HepG2 (cell line): Measurements from ENCODE around the gene SAMD14. TPM values are rescaled to one million over a fixed set of nuclear protein-coding genes. Genes with fewer than 3 reads are reported as not detected.

Experiments used
- ATAC-seq: fragments of 200-7000 bp; cut with Tn5 transposase; 3 replicates; pipeline ENCODE4 v1.9.1; 2020; ENCODE audit warnings: mild to moderate bottlenecking, moderate library complexity
- BruUV-seq: library from RNA; stranded (reverse); fragments of 400-500 nt; replicated peaks from 2 replicates; lab custom pipeline; 2021; lab: Mats Ljungman, UMichigan
- CTCF ChIA-PET: fragments of 300-600 bp; formaldehyde crosslinking; extraction: SDS; loops from one replicate; lab custom pipeline; 2021; ENCODE audit warnings: low total read pairs, inconsistent platforms, low intra/inter-chr PET ratio; lab: Yijun Ruan, JAX
- POLR2A ChIA-PET: fragments of 350-600 bp; sonication (Branson Sonifier 250); formaldehyde crosslinking; loops from one replicate; lab custom pipeline; 2020; ENCODE audit warnings: antibody characterized with exemption, inconsistent platforms; lab: Yijun Ruan, JAX
- DNase-seq: peaks from one replicate; pipeline ENCODE4 v3.0.0-alpha.2; 2015; ENCODE audit warnings: low spot score
- FAIRE-seq: peaks from 3 replicates; lab custom pipeline; 2011; peaks lifted over from hg19 to GRCh38; lab: Jason Lieb, UNC
- H2AFZ ChIP-seq: one replicate; pipeline ENCODE4 v1.6.1; 2011; ENCODE audit warnings: low read length, inconsistent platforms
- H3K27ac ChIP-seq: fragments of 300-600 bp; 3 replicates; pipeline ENCODE4 v1.8.0; 2011; ENCODE audit warnings: mixed run types, mild to moderate bottlenecking, mixed read lengths, low read length, inconsistent platforms; ENCODE audit not compliant: insufficient read depth; ENCODE audit errors: extremely low read length
- H3K27me3 ChIP-seq, 2 experiments: fragments of 200-600 bp in 1 of 2; 2 replicates in 1 of 2; 3 replicates in 1 of 2; pipeline versions ENCODE4 v1.6.0 to v1.8.0; 2011; ENCODE audit warnings: low read length in 2 of 2, mild to moderate bottlenecking in 2 of 2, moderate library complexity in 2 of 2, inconsistent platforms in 1 of 2; ENCODE audit not compliant: insufficient read depth in 2 of 2, control insufficient read depth in 1 of 2
- H3K36me3 ChIP-seq, 2 experiments: fragments of 200-600 bp in 1 of 2; replicated peaks in 1 of 2; 2 replicates in 1 of 2; 3 replicates in 1 of 2; pipeline versions ENCODE4 v1.5.1 to v1.8.0; 2011; ENCODE audit warnings: low read length in 2 of 2, inconsistent platforms in 1 of 2; ENCODE audit not compliant: insufficient read depth in 2 of 2, control insufficient read depth in 1 of 2
- H3K4me1 ChIP-seq: 2 replicates; pipeline ENCODE4 v1.5.1; 2012; ENCODE audit warnings: low read length, inconsistent platforms; ENCODE audit not compliant: insufficient read depth
- H3K4me2 ChIP-seq: 2 replicates; pipeline ENCODE4 v1.6.0; 2011; ENCODE audit warnings: low read depth, low read length, inconsistent platforms
- H3K4me3 ChIP-seq, 3 experiments: fragments of 200-600 bp in 1 of 3; sonication (generic), shearing (Covaris generic) in 1 of 3; replicated peaks in 1 of 3; 2 replicates each; pipeline ENCODE4 v1.5.1; 2011 to 2016; ENCODE audit warnings: low read length in 3 of 3, inconsistent platforms in 2 of 3, low read depth in 2 of 3, mild to moderate bottlenecking in 2 of 3, control low read depth in 1 of 3, mixed read lengths in 1 of 3; ENCODE audit not compliant: insufficient read depth in 1 of 3
- H3K79me2 ChIP-seq: one replicate; pipeline ENCODE4 v1.6.1; 2011; ENCODE audit warnings: low read length, inconsistent platforms; ENCODE audit not compliant: insufficient read depth
- H3K9ac ChIP-seq: 2 replicates; pipeline ENCODE4 v1.6.0; 2011; ENCODE audit warnings: mild to moderate bottlenecking, low read depth, low read length, inconsistent platforms; ENCODE audit not compliant: insufficient read depth
- H3K9me3 ChIP-seq: 2 replicates; pipeline ENCODE4 v1.5.1; 2012; ENCODE audit warnings: mild to moderate bottlenecking, low read length
- H4K20me1 ChIP-seq: 2 replicates; pipeline ENCODE4 v1.6.0; 2011; ENCODE audit warnings: inconsistent platforms, mild to moderate bottlenecking, low read length, moderate library complexity; ENCODE audit not compliant: insufficient read depth
- ETV6 ChIP-seq: sonication (generic); formaldehyde crosslinking; conservative IDR thresholded peaks from 2 replicates; pipeline ENCODE4 v1.4.0; 2020; ENCODE audit warnings: missing genetic modification reagents
- HCFC1 ChIP-seq: fragments of 150-350 bp; IDR thresholded peaks from 2 replicates; pipeline ENCODE4 v1.6.1; 2014; ENCODE audit warnings: low read depth, low read length
- SP5 ChIP-seq: IDR thresholded peaks from 2 replicates; pipeline ENCODE4 v1.6.1; 2016; ENCODE audit warnings: low read depth, borderline replicate concordance
- ZNF318 ChIP-seq: sonication (generic); formaldehyde crosslinking; IDR thresholded peaks from 2 replicates; pipeline ENCODE4 v1.4.0; 2020; ENCODE audit warnings: mild to moderate bottlenecking, missing genetic modification reagents
- ZNF468 ChIP-seq: sonication (generic); formaldehyde crosslinking; IDR thresholded peaks from 2 replicates; pipeline ENCODE4 v1.8.0; 2022; ENCODE audit warnings: mild to moderate bottlenecking, moderate library complexity, missing genetic modification reagents
- ZNF512B ChIP-seq: sonication (generic); formaldehyde crosslinking; IDR thresholded peaks from 2 replicates; pipeline ENCODE4 v1.5.1; 2020; ENCODE audit warnings: missing genetic modification reagents, mild to moderate bottlenecking, borderline replicate concordance
- WGBS: methylation state at CpG from one replicate; pipeline ENCODE4 v1.1.6; 2017; ENCODE audit warnings: low lambda C conversion rate; 5-methylcytosine and 5-hydroxymethylcytosine counted together
- in situ Hi-C: cut with HindIII; loops from 2 replicates; pipeline ENCODE4 v1.10.0; 2017; ENCODE audit warnings: low pct_unique_long_range_greater_than_20kb; ENCODE audit not compliant: extremely low pct_ligation_motif_present
- intact Hi-C: fragments of 100-400 bp; cut with micrococcal nuclease; formaldehyde crosslinking; loops from one replicate; pipeline ENCODE4 v1.10.0; 2022; ENCODE audit not compliant: unreplicated experiment
- polyA plus RNA-seq, 8 experiments: library from polyadenylated mRNA; depleted of rRNA in 3 of 8; stranded (reverse) in 7 of 8; unstranded in 1 of 8; fragments of >200 nt; fragmentation: Illumina TruSeq in 4 of 8; extraction: Trizol in 4 of 8; gene quantifications; 2 replicates each; pipeline versions ENCODE4 v1.2.1 to v1.2.3, GENCODE V29; 2011 to 2016; ENCODE audit warnings: low read depth in 4 of 8, missing spikeins in 1 of 8, mixed read lengths in 1 of 8; ENCODE audit not compliant: insufficient read depth in 1 of 8
- total RNA-seq, 5 experiments: library from RNA; depleted of rRNA; stranded (reverse); fragments of >200 nt; fragmentation: Illumina TruSeq; extraction: Trizol; gene quantifications; 2 replicates each; pipeline ENCODE4 v1.2.3, GENCODE V29; 2016; ENCODE audit warnings: low read depth in 1 of 5

Gene SAMD14
- total and polyA plus RNA-seq, 2 of the 13 experiments (the other 11 are each of a cell fraction or from before 2014, with no cell fraction given), result 0.07 to 0.22 TPM

- TF ChIP-seq ZNF318 (CRISPR knock-in tag), result no peak
Observed at GRCh38 chr17:50106393-50107131, 23.4 kb downstream of the SAMD14 start (continued).

- H3K9ac ChIP-seq, result no peak overlapping the region
- POLR2A ChIA-PET, result no interaction called here
- H3K27me3 ChIP-seq, result no peaks in the 10 kb centered on the region
- no peaks in the 10 kb centered on the region for H4K20me1 ChIP-seq
- ATAC-seq, result no peak
- H3K27ac ChIP-seq, result no peak overlapping the region
- in situ Hi-C loops (no loop called here), intact Hi-C loops (no loop called here)
- H3K4me2 ChIP-seq, result no peak overlapping the region
- no peak for DNase-seq
- no peak overlapping the region for H2AFZ ChIP-seq
- peaks cover 45% of the 10 kb centered on the region for H3K4me1 ChIP-seq
- H3K36me3 ChIP-seq, result no peaks in the 10 kb centered on the region; a peak in 1 of 5 replicates
- WGBS, result 96% methylated on average over 16 of the region's 21 CpGs
- H3K79me2 ChIP-seq, result no peaks in the 10 kb centered on the region
- no peaks in the 10 kb centered on the region for H3K9me3 ChIP-seq
- TF ChIP-seq ETV6 (no peak), HCFC1 (no peak), ZNF512B (CRISPR knock-in tag) (no peak), SP5 (no peak), ZNF468 (CRISPR knock-in tag) (no peak)
- CTCF ChIA-PET, result no interaction called here
- FAIRE-seq, result no peak
- no TSS peak for BruUV-seq
- no peak overlapping the region for H3K4me3 ChIP-seq
Observed at GRCh38 chr17:50105811-50106210, 24.1 kb downstream of the SAMD14 start.
